IPS-20b (cell line): ENCODE results near the gene LMAN1L.

ENCODE experiments used
- H3K27ac ChIP-seq: one replicate; pipeline ENCODE4 v1.5.1; 2013; ENCODE audit warnings: low read length
- H3K27me3 ChIP-seq: 2 replicates; pipeline ENCODE4 v1.6.1; 2013; ENCODE audit warnings: mild to moderate bottlenecking, low read length, inconsistent platforms; ENCODE audit not compliant: insufficient read depth
- H3K36me3 ChIP-seq: 2 replicates; pipeline ENCODE4 v1.6.1; 2013; ENCODE audit warnings: low read depth, mild to moderate bottlenecking, inconsistent platforms, low read length, moderate library complexity; ENCODE audit not compliant: insufficient read depth
- H3K4me1 ChIP-seq: 2 replicates; pipeline ENCODE4 v1.6.1; 2013; ENCODE audit warnings: mild to moderate bottlenecking, control low read depth, inconsistent platforms, low read length, moderate library complexity; ENCODE audit not compliant: insufficient read depth
- H3K4me3 ChIP-seq: 2 replicates; pipeline ENCODE4 v1.5.1; 2013; ENCODE audit warnings: mild to moderate bottlenecking, low read length, inconsistent platforms
- H3K9ac ChIP-seq: 2 replicates; pipeline ENCODE4 v1.6.1; 2013; ENCODE audit warnings: low read depth, mild to moderate bottlenecking, inconsistent platforms, low read length, moderate library complexity
- H3K9me3 ChIP-seq: 2 replicates; pipeline ENCODE4 v1.6.1; 2013; ENCODE audit warnings: mild to moderate bottlenecking, low read depth, low read length, inconsistent platforms; ENCODE audit not compliant: insufficient read depth

LMAN1L gene

DNA sequence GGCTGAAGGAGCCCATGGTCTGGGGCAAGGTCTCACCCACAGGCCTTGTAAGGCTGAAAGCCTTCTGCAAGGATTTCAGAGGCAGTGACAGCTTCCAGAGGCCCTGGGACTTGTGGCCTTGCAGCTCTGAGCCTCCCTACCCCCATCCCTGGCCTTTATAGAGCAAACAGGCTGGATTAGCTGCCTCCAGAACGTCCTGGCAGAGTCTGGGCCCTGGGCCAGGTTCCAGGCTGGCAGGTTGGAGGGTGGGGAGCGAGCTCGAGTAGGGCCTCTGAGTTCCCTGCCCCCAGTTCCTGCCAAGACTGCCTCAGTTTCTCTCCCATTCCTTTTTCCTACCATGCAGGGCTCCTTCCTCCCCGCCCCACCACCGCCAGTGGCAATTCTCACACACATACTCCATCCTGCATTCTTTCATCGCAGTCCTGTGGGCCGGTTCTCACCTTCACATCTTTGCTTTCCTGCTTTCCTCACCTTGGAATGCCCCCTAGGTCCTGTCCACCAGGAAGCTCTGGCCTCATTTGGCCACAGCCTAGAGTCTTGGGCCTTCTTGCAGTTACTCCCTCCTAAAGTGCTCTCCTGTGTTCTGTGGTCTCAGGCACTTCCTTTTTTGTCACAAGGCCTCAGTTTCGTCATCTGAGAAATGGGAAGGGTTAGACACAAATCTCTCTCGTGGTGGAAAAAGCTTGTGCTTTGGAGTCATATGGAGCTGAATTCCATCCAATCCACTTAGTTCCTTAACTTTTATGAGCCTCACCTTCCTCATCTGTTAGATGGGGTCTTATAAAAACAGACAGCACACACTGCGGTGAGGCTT, 2.7 kb downstream of the LMAN1L start:
- Histone ChIP-seq H3K36me3 (no peaks in the 10 kb centered on the region), H3K27ac (no peak overlapping the region), H3K4me1 (0 out of 2 replicates have a peak, but pooled peaks cover 3% of the 10 kb centered on the region), H3K9me3 (no peaks in the 10 kb centered on the region), H3K4me3 (no peak overlapping the region), H3K27me3 (no peaks in the 10 kb centered on the region), H3K9ac (no peak overlapping the region)

GRCh38 chr15:74815961-74816360, 3.3 kb downstream of the LMAN1L start:
- no peaks in the 10 kb centered on the region for H3K9me3 ChIP-seq
- H3K27ac ChIP-seq, result no peak overlapping the region
- H3K9ac ChIP-seq, result no peak overlapping the region

GRCh38 chr15:74816624-74817369, 4.2 kb downstream of the LMAN1L start:
- no peaks in the 10 kb centered on the region for H3K36me3 ChIP-seq
- H3K27ac ChIP-seq, result no peak overlapping the region
- H3K9ac ChIP-seq, result no peak overlapping the region
- no peaks in the 10 kb centered on the region for H3K9me3 ChIP-seq
- peaks cover 3% of the 10 kb centered on the region; the same call in 1 of the 2 replicates for H3K4me1 ChIP-seq
- no peak overlapping the region for H3K4me3 ChIP-seq
- no peaks in the 10 kb centered on the region for H3K27me3 ChIP-seq

More at GRCh38 chr15:74815961-74816360, 3.3 kb downstream of the LMAN1L start:
- no peak overlapping the region for H3K4me3 ChIP-seq
- H3K27me3 ChIP-seq, result no peaks in the 10 kb centered on the region
- H3K36me3 ChIP-seq, result no peaks in the 10 kb centered on the region
- H3K4me1 ChIP-seq, result peaks cover 3% of the 10 kb centered on the region; the same call in 1 of the 2 replicates

DNA sequence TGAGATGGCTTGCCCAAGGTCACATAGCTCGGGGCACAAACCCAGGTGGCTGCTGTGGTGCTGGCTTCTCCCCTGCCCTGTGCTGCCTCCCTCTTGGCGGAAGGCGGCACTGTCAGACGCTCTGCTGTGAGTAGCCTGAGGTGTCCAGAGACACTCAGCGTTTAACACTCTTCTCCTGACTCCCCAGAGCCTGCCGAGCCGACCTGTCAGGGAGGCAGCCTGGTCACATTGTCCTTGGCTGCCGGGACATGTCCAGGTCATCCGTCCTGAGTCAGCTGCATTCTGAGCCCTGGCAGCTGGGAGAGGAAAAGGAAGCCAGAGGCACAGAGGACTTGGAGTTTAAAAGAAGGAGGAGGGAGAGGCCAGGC, 4.7 kb downstream of the LMAN1L start:
- H3K4me3 ChIP-seq, result no peak overlapping the region
- no peaks in the 10 kb centered on the region for H3K36me3 ChIP-seq
- no peak overlapping the region for H3K9ac ChIP-seq
- H3K27me3 ChIP-seq, result no peaks in the 10 kb centered on the region
- peaks cover 3% of the 10 kb centered on the region; the same call in 1 of the 2 replicates for H3K4me1 ChIP-seq
- no peaks in the 10 kb centered on the region for H3K9me3 ChIP-seq
- H3K27ac ChIP-seq, result no peak overlapping the region

DNA sequence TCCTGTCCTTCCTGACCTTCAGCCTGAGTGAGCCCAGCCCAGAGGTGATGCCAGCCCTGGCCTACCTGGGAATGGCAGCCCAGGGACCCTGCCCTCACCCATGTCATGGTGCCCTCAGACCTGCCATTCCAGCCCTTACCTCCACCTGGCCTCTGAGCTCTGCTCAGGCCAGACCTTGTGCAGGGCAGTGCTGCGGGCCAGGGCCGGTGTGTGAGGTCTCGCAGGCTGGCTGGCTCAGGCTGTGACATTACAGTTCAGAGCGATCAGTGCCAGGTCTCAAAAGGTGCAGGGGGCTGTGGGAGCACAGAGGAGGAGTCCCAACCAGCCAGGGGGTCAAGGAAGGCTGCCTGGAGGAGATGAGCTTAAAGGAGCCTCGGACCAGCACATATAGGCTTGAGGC, 7.4 kb downstream of the LMAN1L start:
- H3K9me3 ChIP-seq, result no peaks in the 10 kb centered on the region
- peaks cover 15% of the 10 kb centered on the region for H3K27me3 ChIP-seq
- peaks cover 3% of the 10 kb centered on the region; the same call in 1 of the 2 replicates for H3K4me1 ChIP-seq
- H3K36me3 ChIP-seq, result no peaks in the 10 kb centered on the region
- H3K4me3 ChIP-seq, result no peak overlapping the region
- no peak overlapping the region for H3K9ac ChIP-seq
- no peak overlapping the region for H3K27ac ChIP-seq

DNA sequence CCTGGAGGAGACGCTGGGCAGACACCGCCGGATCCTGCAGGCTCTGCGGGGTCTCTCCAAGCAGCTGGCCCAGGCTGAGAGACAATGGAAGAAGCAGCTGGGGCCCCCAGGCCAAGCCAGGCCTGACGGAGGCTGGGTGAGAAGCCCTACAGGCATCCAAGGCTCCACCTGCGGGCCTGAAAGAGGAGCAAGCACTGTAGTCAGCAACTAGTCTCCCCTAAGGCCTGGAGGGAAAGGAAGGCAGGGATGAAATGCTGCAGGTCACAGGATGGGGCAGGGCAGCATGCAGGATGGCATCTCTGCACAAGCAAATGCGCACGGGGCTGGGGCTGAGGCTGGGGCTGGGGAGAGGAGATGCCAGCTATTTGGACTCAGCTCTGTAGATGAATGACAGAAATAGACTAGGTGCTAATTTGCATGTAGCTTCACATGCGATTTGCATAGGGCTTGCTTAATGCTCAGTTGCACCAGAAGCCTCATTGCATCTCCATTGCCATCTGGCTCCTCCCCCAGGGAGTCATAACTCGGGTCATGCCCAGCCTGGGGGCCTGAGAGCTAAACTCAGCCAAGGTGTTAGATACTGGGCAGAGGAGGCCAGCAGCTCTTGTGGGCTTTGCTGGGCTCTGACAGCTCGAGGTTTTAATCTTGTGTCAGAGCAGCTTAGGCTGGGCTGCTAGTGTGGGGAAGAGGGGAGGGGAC, 8.6 kb downstream of the LMAN1L start:
- no peaks in the 10 kb centered on the region for H3K36me3 ChIP-seq
- H3K27ac ChIP-seq, result no peak overlapping the region
- no peaks in the 10 kb centered on the region for H3K9me3 ChIP-seq
- H3K4me3 ChIP-seq, result no peak overlapping the region
- peaks cover 3% of the 10 kb centered on the region; the same call in 1 of the 2 replicates for H3K4me1 ChIP-seq
- H3K27me3 ChIP-seq, result peaks cover 27% of the 10 kb centered on the region
- H3K9ac ChIP-seq, result no peak overlapping the region

- Histone ChIP-seq H3K9ac (no peak overlapping the region), H3K36me3 (no peaks in the 10 kb centered on the region), H3K4me1 (peaks cover 3% of the 10 kb centered on the region; the same call in 1 of the 2 replicates), H3K9me3 (no peaks in the 10 kb centered on the region), H3K4me3 (no peak overlapping the region), H3K27me3 (peaks cover 31% of the 10 kb centered on the region), H3K27ac (no peak overlapping the region)
Observed at GRCh38 chr15:74821790-74822158, 9.1 kb downstream of the LMAN1L start.

GRCh38 chr15:74822233-74822632, 9.6 kb downstream of the LMAN1L start:
- Histone ChIP-seq H3K9ac (no peak overlapping the region), H3K4me3 (no peak overlapping the region), H3K9me3 (no peaks in the 10 kb centered on the region), H3K27ac (no peak overlapping the region), H3K27me3 (peaks cover 36% of the 10 kb centered on the region), H3K36me3 (no peaks in the 10 kb centered on the region), H3K4me1 (no peaks in the 10 kb centered on the region; the same call in 1 of the 2 replicates)

DNA sequence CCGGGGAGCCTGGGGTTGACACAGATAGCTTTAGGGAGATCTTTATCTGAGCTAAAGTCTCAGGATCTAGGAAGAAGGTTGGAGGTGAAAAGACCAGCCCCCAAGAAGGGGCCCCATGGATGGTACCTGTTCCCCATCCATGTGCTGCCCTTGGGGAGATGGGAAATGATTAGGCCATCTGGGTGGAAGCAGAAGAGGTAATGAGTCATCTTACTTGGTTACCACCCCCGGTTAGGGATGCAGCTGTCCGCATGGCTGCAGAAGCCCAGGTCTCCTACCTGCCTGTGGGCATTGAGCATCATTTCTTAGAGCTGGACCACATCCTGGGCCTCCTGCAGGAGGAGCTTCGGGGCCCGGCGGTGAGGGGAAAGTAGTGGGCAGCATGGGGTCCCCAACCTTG, 10.7 kb downstream of the LMAN1L start:
- Histone ChIP-seq H3K27ac (no peak overlapping the region), H3K9ac (no peak overlapping the region), H3K4me1 (no peaks in the 10 kb centered on the region; the same call in 1 of the 2 replicates), H3K4me3 (no peak overlapping the region), H3K27me3 (peaks cover 47% of the 10 kb centered on the region), H3K36me3 (no peaks in the 10 kb centered on the region), H3K9me3 (no peaks in the 10 kb centered on the region)

GRCh38 chr15:74824976-74825375, 12.3 kb downstream of the LMAN1L start:
- no peak overlapping the region for H3K27ac ChIP-seq
- H3K9ac ChIP-seq, result no peak overlapping the region
- no peak overlapping the region for H3K4me3 ChIP-seq
- no peaks in the 10 kb centered on the region; the same call in 1 of the 2 replicates for H3K4me1 ChIP-seq
- no peaks in the 10 kb centered on the region for H3K36me3 ChIP-seq
- H3K27me3 ChIP-seq, result peaks cover 55% of the 10 kb centered on the region
- no peaks in the 10 kb centered on the region for H3K9me3 ChIP-seq

DNA sequence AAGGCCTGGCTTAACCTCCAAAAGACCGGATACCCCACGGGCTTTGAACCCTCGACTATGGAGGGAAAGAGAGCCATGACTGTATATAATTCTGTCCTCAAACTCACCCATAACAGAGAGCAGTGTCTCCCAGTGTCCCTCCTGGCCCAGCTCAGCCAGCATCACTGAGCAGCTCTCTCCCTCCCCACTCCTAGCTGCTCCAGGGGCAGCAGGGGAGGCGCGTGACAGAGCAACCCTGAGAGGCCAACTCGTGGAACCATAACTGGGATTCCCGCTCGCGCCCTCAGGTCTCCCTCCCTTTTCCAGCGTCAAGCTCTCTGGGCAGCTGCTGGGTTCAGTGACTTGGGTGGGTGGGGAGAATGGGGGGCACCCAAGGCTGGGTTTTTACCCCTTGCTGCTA, 13.2 kb downstream of the LMAN1L start:
- Histone ChIP-seq H3K4me3 (no peak overlapping the region), H3K36me3 (no peaks in the 10 kb centered on the region), H3K4me1 (no peaks in the 10 kb centered on the region; the same call in 1 of the 2 replicates), H3K9me3 (no peaks in the 10 kb centered on the region), H3K9ac (no peak overlapping the region), H3K27me3 (peaks cover 55% of the 10 kb centered on the region), H3K27ac (no peak overlapping the region)
